Measurements from ENCODE around the gene CTNND2. TPM values are rescaled to one million over a fixed set of nuclear protein-coding genes. Genes with fewer than 3 reads are reported as not detected.

CTNND2 gene
- total RNA-seq, 4 donors from 2014 or later: 0.18 to 14.9 (median 0.47) TPM; not detected in 1

- TF ChIP-seq CTCF (IDR thresholded peaks at IDR 0.05) (no peak), POLR2A (IDR thresholded peaks at IDR 0.05) (no peak)
- Histone ChIP-seq H3K27ac (no peak overlapping the region), H3K27me3 (no peaks in the 10 kb centered on the region), H3K9me3 (no peaks in the 10 kb centered on the region), H3K36me3 (no peaks in the 10 kb centered on the region), H3K4me1 (no peaks in the 10 kb centered on the region), H3K4me3 (no peak overlapping the region)
- DNase-seq: no peak
Observed at GRCh38 chr5:11305245-11305644, 599.0 kb downstream of the CTNND2 start.

- Histone ChIP-seq H3K27ac (no peak overlapping the region), H3K4me3 (no peak overlapping the region), H3K27me3 (no peaks in the 10 kb centered on the region), H3K9me3 (no peaks in the 10 kb centered on the region), H3K4me1 (no peaks in the 10 kb centered on the region), H3K36me3 (no peaks in the 10 kb centered on the region)
- TF ChIP-seq POLR2A (IDR thresholded peaks at IDR 0.05) (no peak), CTCF (IDR thresholded peaks at IDR 0.05) (no peak)
- DNase-seq: no peak
Observed at GRCh38 chr5:11304641-11305040, 599.6 kb downstream of the CTNND2 start.

GRCh38 chr5:11302663-11303062 is 601.6 kb downstream of the CTNND2 start:
- no peak for DNase-seq
- H3K4me1 ChIP-seq: no peaks in the 10 kb centered on the region
- no peak overlapping the region for H3K27ac ChIP-seq
- H3K36me3 ChIP-seq: no peaks in the 10 kb centered on the region
- no peak for TF ChIP-seq POLR2A (IDR thresholded peaks at IDR 0.05)
- no peak for TF ChIP-seq CTCF (IDR thresholded peaks at IDR 0.05)
- H3K4me3 ChIP-seq: no peak overlapping the region
- no peaks in the 10 kb centered on the region for H3K9me3 ChIP-seq
- no peaks in the 10 kb centered on the region for H3K27me3 ChIP-seq

GRCh38 chr5:11301171-11301570 is 603.1 kb downstream of the CTNND2 start:
- TF ChIP-seq POLR2A (IDR thresholded peaks at IDR 0.05) (no peak), CTCF (IDR thresholded peaks at IDR 0.05) (no peak)
- Histone ChIP-seq H3K4me1 (no peaks in the 10 kb centered on the region), H3K4me3 (no peak overlapping the region), H3K9me3 (no peaks in the 10 kb centered on the region), H3K36me3 (no peaks in the 10 kb centered on the region), H3K27me3 (no peaks in the 10 kb centered on the region), H3K27ac (no peak overlapping the region)
- DNase-seq: no peak

GRCh38 chr5:11300736-11301135 is 603.5 kb downstream of the CTNND2 start:
- no peaks in the 10 kb centered on the region for H3K9me3 ChIP-seq
- no peak overlapping the region for H3K4me3 ChIP-seq
- no peak overlapping the region for H3K27ac ChIP-seq
- no peaks in the 10 kb centered on the region for H3K27me3 ChIP-seq
- TF ChIP-seq CTCF (IDR thresholded peaks at IDR 0.05) (no peak), POLR2A (IDR thresholded peaks at IDR 0.05) (no peak)
- no peak for DNase-seq
- H3K4me1 ChIP-seq: no peaks in the 10 kb centered on the region
- no peaks in the 10 kb centered on the region for H3K36me3 ChIP-seq

GRCh38 chr5:11298877-11299276 is 605.4 kb downstream of the CTNND2 start:
- TF ChIP-seq POLR2A (IDR thresholded peaks at IDR 0.05): no peak
- no peak for TF ChIP-seq CTCF (IDR thresholded peaks at IDR 0.05)
- H3K4me3 ChIP-seq: no peak overlapping the region
- no peak overlapping the region for H3K27ac ChIP-seq
- no peaks in the 10 kb centered on the region for H3K4me1 ChIP-seq
- no peaks in the 10 kb centered on the region for H3K9me3 ChIP-seq
- no peaks in the 10 kb centered on the region for H3K36me3 ChIP-seq
- no peaks in the 10 kb centered on the region for H3K27me3 ChIP-seq
- DNase-seq: no peak

Data from Peyer's patch (tissue), 4 donors.